ENCODE results near the gene RALGAPA1. TPM values are rescaled to one million over a fixed set of nuclear protein-coding genes. Genes with fewer than 3 reads are reported as not detected.
"Not testable (repeated sequence)": the region's sequence is repeated elsewhere in the genome, so short reads cannot be mapped to it uniquely, and the experiment has no call there.

Gene RALGAPA1
- total and polyA plus RNA-seq, 2 donors (not counting 1 experiment from before 2014, with no cell fraction given), result 17.3 to 94.0 TPM

DNA sequence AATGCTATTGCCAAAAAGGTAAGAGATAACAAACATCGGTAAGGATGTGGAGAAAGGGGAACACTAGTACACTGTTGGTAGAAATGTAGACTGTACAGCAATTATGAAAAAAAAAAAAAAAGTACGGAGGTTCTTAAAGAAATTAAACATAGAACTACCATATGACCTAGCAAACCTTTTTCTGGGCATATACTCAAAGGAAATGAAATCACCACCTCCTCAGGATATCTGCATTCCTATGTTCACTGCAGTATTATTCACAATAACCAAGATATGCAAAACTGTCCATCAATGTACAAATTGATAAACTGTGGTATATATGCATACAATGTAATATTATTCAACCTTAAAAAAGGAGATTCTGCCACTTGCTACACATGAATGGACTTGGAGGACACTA lies 214.5 kb downstream of the RALGAPA1 start:
- H3K9me3 ChIP-seq (ENCODE audit: control extremely low read depth in 1 of 3, control insufficient read depth in 2 of 3, insufficient read depth in 1 of 3, low read length in 2 of 3), result peaks cover 0 to 8% (median 2%) of the 10 kb centered on the region in 3 donors
- no peaks in the 10 kb centered on the region for H3K79me2 ChIP-seq (ENCODE audit: control insufficient read depth, insufficient read depth, low read length)
- no peak overlapping the region for H3K27ac ChIP-seq (ENCODE audit: low read length in 2 of 2)
- H3K27me3 ChIP-seq (replicated peaks in 1 of 4; ENCODE audit: control extremely low read depth in 1 of 4, control insufficient read depth in 3 of 4, insufficient read depth in 4 of 4, low read length in 3 of 4), result no peaks in the 10 kb centered on the region
- H3K4me3 ChIP-seq (ENCODE audit: control extremely low read depth in 1 of 5, extremely low read depth in 1 of 5, insufficient read depth in 1 of 5, low read depth in 2 of 5, low read length in 4 of 5), result no peak overlapping the region
- no peak for ATAC-seq (ENCODE audit: low read depth)
- Mint-ChIP-seq H3K9me3 (ENCODE audit: insufficient read depth) (peaks cover 14% of the 10 kb centered on the region), H3K4me3 (no peak overlapping the region), H3K27ac (no peak overlapping the region), H3K27me3 (no peaks in the 10 kb centered on the region), H3K4me1 (no peaks in the 10 kb centered on the region)
- intact Hi-C loops (cut with micrococcal nuclease), result no loop called here
- CTCF ChIA-PET, result no interaction called here
- H3K4me1 ChIP-seq (ENCODE audit: control insufficient read depth in 2 of 2, insufficient read depth in 2 of 2, low read length in 2 of 2), result no peaks in the 10 kb centered on the region
- no CpG with 5 or more reads among the region's 2 CpGs for WGBS (ENCODE audit: insufficient coverage)
- TF ChIP-seq, protein P1, sequence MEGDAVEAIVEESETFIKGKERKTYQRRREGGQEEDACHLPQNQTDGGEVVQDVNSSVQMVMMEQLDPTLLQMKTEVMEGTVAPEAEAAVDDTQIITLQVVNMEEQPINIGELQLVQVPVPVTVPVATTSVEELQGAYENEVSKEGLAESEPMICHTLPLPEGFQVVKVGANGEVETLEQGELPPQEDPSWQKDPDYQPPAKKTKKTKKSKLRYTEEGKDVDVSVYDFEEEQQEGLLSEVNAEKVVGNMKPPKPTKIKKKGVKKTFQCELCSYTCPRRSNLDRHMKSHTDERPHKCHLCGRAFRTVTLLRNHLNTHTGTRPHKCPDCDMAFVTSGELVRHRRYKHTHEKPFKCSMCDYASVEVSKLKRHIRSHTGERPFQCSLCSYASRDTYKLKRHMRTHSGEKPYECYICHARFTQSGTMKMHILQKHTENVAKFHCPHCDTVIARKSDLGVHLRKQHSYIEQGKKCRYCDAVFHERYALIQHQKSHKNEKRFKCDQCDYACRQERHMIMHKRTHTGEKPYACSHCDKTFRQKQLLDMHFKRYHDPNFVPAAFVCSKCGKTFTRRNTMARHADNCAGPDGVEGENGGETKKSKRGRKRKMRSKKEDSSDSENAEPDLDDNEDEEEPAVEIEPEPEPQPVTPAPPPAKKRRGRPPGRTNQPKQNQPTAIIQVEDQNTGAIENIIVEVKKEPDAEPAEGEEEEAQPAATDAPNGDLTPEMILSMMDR (IDR thresholded peaks at IDR 0.05), result no peak
- TF ChIP-seq EZH2 (IDR thresholded peaks at IDR 0.05; ENCODE audit: borderline replicate concordance, insufficient read depth, low read depth, low read length, poor library complexity, severe bottlenecking), result no peak
- no peak for DNase-seq
- H3K9ac ChIP-seq (ENCODE audit: low read length), result no peak overlapping the region
- no peaks in the 10 kb centered on the region for H4K20me1 ChIP-seq (ENCODE audit: control insufficient read depth, insufficient read depth, low read length, poor library complexity, severe bottlenecking)
- H3K36me3 ChIP-seq (replicated peaks in 1 of 2; ENCODE audit: control extremely low read depth in 1 of 2, control insufficient read depth in 1 of 2, extremely low read depth in 1 of 2, insufficient read depth in 2 of 2, low read length in 1 of 2), result peaks cover 0 to 27% of the 10 kb centered on the region in 2 experiments
- POLR2A ChIA-PET, result no interaction called here
- H3K4me2 ChIP-seq (replicated peaks; ENCODE audit: low read depth, low read length, poor library complexity, severe bottlenecking), result no peak overlapping the region
- no peak overlapping the region for H2AFZ ChIP-seq (ENCODE audit: insufficient read depth, low read depth, low read length, poor library complexity, severe bottlenecking)

GRCh38 chr14:35587373-35587772 lies 221.7 kb downstream of the RALGAPA1 start:
- H3K27ac ChIP-seq (ENCODE audit: low read length in 2 of 2); H3K4me3 ChIP-seq (ENCODE audit: control extremely low read depth in 1 of 5, extremely low read depth in 1 of 5, insufficient read depth in 1 of 5, low read depth in 2 of 5, low read length in 4 of 5); H3K9ac ChIP-seq (ENCODE audit: low read length); H3K27me3 ChIP-seq (replicated peaks in 1 of 4; ENCODE audit: control extremely low read depth in 1 of 4, control insufficient read depth in 3 of 4, insufficient read depth in 4 of 4, low read length in 3 of 4); H3K9me3 ChIP-seq (ENCODE audit: control extremely low read depth in 1 of 3, control insufficient read depth in 2 of 3, insufficient read depth in 1 of 3, low read length in 2 of 3); POLR2A ChIA-PET; H3K27ac Mint-ChIP-seq; H3K4me2 ChIP-seq (replicated peaks; ENCODE audit: low read depth, low read length, poor library complexity, severe bottlenecking); H4K20me1 ChIP-seq (ENCODE audit: control insufficient read depth, insufficient read depth, low read length, poor library complexity, severe bottlenecking); H2AFZ ChIP-seq (ENCODE audit: insufficient read depth, low read depth, low read length, poor library complexity, severe bottlenecking); H3K4me3 Mint-ChIP-seq; intact Hi-C loops (cut with micrococcal nuclease); CTCF ChIA-PET; H3K27me3 Mint-ChIP-seq; H3K4me1 Mint-ChIP-seq; H3K79me2 ChIP-seq (ENCODE audit: control insufficient read depth, insufficient read depth, low read length); ATAC-seq (ENCODE audit: low read depth); DNase-seq; H3K4me1 ChIP-seq (ENCODE audit: control insufficient read depth in 2 of 2, insufficient read depth in 2 of 2, low read length in 2 of 2): not testable (repeated sequence)
- peaks cover 1 to 30% of the 10 kb centered on the region in 2 experiments for H3K36me3 ChIP-seq (replicated peaks in 1 of 2; ENCODE audit: control extremely low read depth in 1 of 2, control insufficient read depth in 1 of 2, extremely low read depth in 1 of 2, insufficient read depth in 2 of 2, low read length in 1 of 2)
- no CpG with 5 or more reads among the region's 3 CpGs for WGBS (ENCODE audit: insufficient coverage)
- peaks cover 13% of the 10 kb centered on the region for H3K9me3 Mint-ChIP-seq (ENCODE audit: insufficient read depth)
